ENCODE results near the gene SEC23B.

SEC23B gene

GRCh38 chr20:18578581-18578980, 70.8 kb downstream of the SEC23B start:
- Histone ChIP-seq H3K4me1 (ENCODE audit: control insufficient read depth, insufficient read depth, low read length) (no peaks in the 10 kb centered on the region), H3K27me3 (ENCODE audit: control insufficient read depth, insufficient read depth, low read length, poor library complexity, severe bottlenecking) (no peaks in the 10 kb centered on the region), H3K27ac (ENCODE audit: insufficient read depth, low read depth, low read length, poor library complexity, severe bottlenecking) (no peak overlapping the region), H3K9me3 (ENCODE audit: control insufficient read depth, low read length) (no peaks in the 10 kb centered on the region), H3K36me3 (ENCODE audit: control insufficient read depth, insufficient read depth, low read length) (no peaks in the 10 kb centered on the region), H3K4me3 (ENCODE audit: insufficient read depth, low read depth, low read length) (no peak overlapping the region)
- WGBS, 2 experiments = 92 to 95% methylated on average over 6 of the region's 6 CpGs

- H3K27me3 ChIP-seq (ENCODE audit: control insufficient read depth, insufficient read depth, low read length, poor library complexity, severe bottlenecking) = no peaks in the 10 kb centered on the region
- no peaks in the 10 kb centered on the region for H3K9me3 ChIP-seq (ENCODE audit: control insufficient read depth, low read length)
- H3K36me3 ChIP-seq (ENCODE audit: control insufficient read depth, insufficient read depth, low read length) = no peaks in the 10 kb centered on the region
- H3K27ac ChIP-seq (ENCODE audit: insufficient read depth, low read depth, low read length, poor library complexity, severe bottlenecking) = no peak overlapping the region
- H3K4me3 ChIP-seq (ENCODE audit: insufficient read depth, low read depth, low read length) = no peak overlapping the region
- H3K4me1 ChIP-seq (ENCODE audit: control insufficient read depth, insufficient read depth, low read length) = no peaks in the 10 kb centered on the region
- WGBS, 2 experiments = 95 to 97% methylated on average over 4 of the region's 4 CpGs
These were observed 72.3 kb downstream of the SEC23B start for GRCh38 chr20:18580012-18580411.

- H3K27me3 ChIP-seq (ENCODE audit: control insufficient read depth, insufficient read depth, low read length, poor library complexity, severe bottlenecking) = no peaks in the 10 kb centered on the region
- no peak overlapping the region for H3K27ac ChIP-seq (ENCODE audit: insufficient read depth, low read depth, low read length, poor library complexity, severe bottlenecking)
- no peaks in the 10 kb centered on the region for H3K36me3 ChIP-seq (ENCODE audit: control insufficient read depth, insufficient read depth, low read length)
- no peak overlapping the region for H3K4me3 ChIP-seq (ENCODE audit: insufficient read depth, low read depth, low read length)
- peaks cover 4% of the 10 kb centered on the region for H3K4me1 ChIP-seq (ENCODE audit: control insufficient read depth, insufficient read depth, low read length)
- H3K9me3 ChIP-seq (ENCODE audit: control insufficient read depth, low read length) = no peaks in the 10 kb centered on the region
- WGBS, 2 experiments = 91 to 92% methylated on average over 2 of the region's 2 CpGs
These were observed 77.4 kb downstream of the SEC23B start for GRCh38 chr20:18585134-18585533.

- Histone ChIP-seq H3K27ac (ENCODE audit: insufficient read depth, low read depth, low read length, poor library complexity, severe bottlenecking) (peak within 1 kb of the TSS; percentile 70), H3K9me3 (ENCODE audit: control insufficient read depth, low read length) (no peaks in the 10 kb centered on the region)
- 1% methylated on average over 88 of the region's 88 CpGs for WGBS, 2 experiments
These were observed 80.2 kb downstream of the SEC23B start, which contains the start of gene DTD1 for GRCh38 chr20:18587665-18588573. DTD1 (plus strand) TSS chr20:18588054; CDS start chr20:18588073, 19 bp downstream.

GRCh38 chr20:18588574-18588933, 80.8 kb downstream of the SEC23B start:
- 5 to 8% methylated on average over 14 to 18 of the region's 18 CpGs for WGBS, 2 experiments
- Histone ChIP-seq H3K27ac (ENCODE audit: insufficient read depth, low read depth, low read length, poor library complexity, severe bottlenecking) (no peak overlapping the region), H3K36me3 (ENCODE audit: control insufficient read depth, insufficient read depth, low read length) (no peaks in the 10 kb centered on the region), H3K27me3 (ENCODE audit: control insufficient read depth, insufficient read depth, low read length, poor library complexity, severe bottlenecking) (no peaks in the 10 kb centered on the region), H3K9me3 (ENCODE audit: control insufficient read depth, low read length) (no peaks in the 10 kb centered on the region), H3K4me1 (ENCODE audit: control insufficient read depth, insufficient read depth, low read length) (peaks cover 4% of the 10 kb centered on the region), H3K4me3 (ENCODE audit: insufficient read depth, low read depth, low read length) (peak overlapping the region; percentile 69)

More at GRCh38 chr20:18587665-18588573, 80.2 kb downstream of the SEC23B start, which contains the start of gene DTD1:
- H3K27me3 ChIP-seq (ENCODE audit: control insufficient read depth, insufficient read depth, low read length, poor library complexity, severe bottlenecking) = no peaks in the 10 kb centered on the region
- no peaks in the 10 kb centered on the region for H3K36me3 ChIP-seq (ENCODE audit: control insufficient read depth, insufficient read depth, low read length)
- H3K4me3 ChIP-seq (ENCODE audit: insufficient read depth, low read depth, low read length) = peak within 1 kb of the TSS; percentile 69
- H3K4me1 ChIP-seq (ENCODE audit: control insufficient read depth, insufficient read depth, low read length) = peaks cover 4% of the 10 kb centered on the region

GRCh38 chr20:18589941-18590674, 82.4 kb downstream of the SEC23B start:
- no peak overlapping the region for H3K4me3 ChIP-seq (ENCODE audit: insufficient read depth, low read depth, low read length)
- no peaks in the 10 kb centered on the region for H3K9me3 ChIP-seq (ENCODE audit: control insufficient read depth, low read length)
- H3K4me1 ChIP-seq (ENCODE audit: control insufficient read depth, insufficient read depth, low read length) = peaks cover 4% of the 10 kb centered on the region
- no peaks in the 10 kb centered on the region for H3K27me3 ChIP-seq (ENCODE audit: control insufficient read depth, insufficient read depth, low read length, poor library complexity, severe bottlenecking)
- no peaks in the 10 kb centered on the region for H3K36me3 ChIP-seq (ENCODE audit: control insufficient read depth, insufficient read depth, low read length)
- WGBS, 2 experiments = 87 to 89% methylated on average over 5 to 7 of the region's 8 CpGs
- no peak overlapping the region for H3K27ac ChIP-seq (ENCODE audit: insufficient read depth, low read depth, low read length, poor library complexity, severe bottlenecking)

GRCh38 chr20:18596270-18596669, 88.5 kb downstream of the SEC23B start:
- H3K27me3 ChIP-seq (ENCODE audit: control insufficient read depth, insufficient read depth, low read length, poor library complexity, severe bottlenecking) = no peaks in the 10 kb centered on the region
- H3K4me1 ChIP-seq (ENCODE audit: control insufficient read depth, insufficient read depth, low read length) = no peaks in the 10 kb centered on the region
- H3K36me3 ChIP-seq (ENCODE audit: control insufficient read depth, insufficient read depth, low read length) = peaks cover 5% of the 10 kb centered on the region
- no peak overlapping the region for H3K27ac ChIP-seq (ENCODE audit: insufficient read depth, low read depth, low read length, poor library complexity, severe bottlenecking)
- H3K4me3 ChIP-seq (ENCODE audit: insufficient read depth, low read depth, low read length) = no peak overlapping the region
- H3K9me3 ChIP-seq (ENCODE audit: control insufficient read depth, low read length) = no peaks in the 10 kb centered on the region

GRCh38 chr20:18609741-18610140, 102.0 kb downstream of the SEC23B start:
- no peaks in the 10 kb centered on the region for H3K27me3 ChIP-seq (ENCODE audit: control insufficient read depth, insufficient read depth, low read length, poor library complexity, severe bottlenecking)
- H3K36me3 ChIP-seq (ENCODE audit: control insufficient read depth, insufficient read depth, low read length) = no peaks in the 10 kb centered on the region
- H3K27ac ChIP-seq (ENCODE audit: insufficient read depth, low read depth, low read length, poor library complexity, severe bottlenecking) = no peak overlapping the region
- no peak overlapping the region for H3K4me3 ChIP-seq (ENCODE audit: insufficient read depth, low read depth, low read length)
- H3K4me1 ChIP-seq (ENCODE audit: control insufficient read depth, insufficient read depth, low read length) = no peaks in the 10 kb centered on the region
- no peaks in the 10 kb centered on the region for H3K9me3 ChIP-seq (ENCODE audit: control insufficient read depth, low read length)

Data from ectodermal cell (in vitro differentiated cells).